Adrenal gland (tissue), 12 donors: ENCODE data around the gene GRM4. TPM values are rescaled to one million over a fixed set of nuclear protein-coding genes. Genes with fewer than 3 reads are reported as not detected.

Source experiments
- DNase-seq, 7 donors: peaks; one replicate each; pipeline ENCODE4 v3.0.0-alpha.2; 2019 to 2020
- H3K27ac ChIP-seq, 5 donors: fragments of 200-600 bp; sonication (generic) in 4 of 5; 1 replicate in 3 of 5; 2 replicates in 2 of 5; pipeline versions ENCODE4 v1.5.1 to v1.8.0; 2016 to 2020; ENCODE audit warnings: mild to moderate bottlenecking in 1 of 5
- H3K27me3 ChIP-seq: fragments of 200-600 bp; 2 replicates; pipeline ENCODE4 v1.8.0; 2021
- H3K36me3 ChIP-seq, 2 donors: fragments of 200-600 bp; replicated peaks in 1 of 2; 1 replicate in 1 of 2; 2 replicates in 1 of 2; pipeline versions ENCODE4 v1.5.1 to v1.8.0; 2018 to 2022
- H3K4me1 ChIP-seq, 2 donors: fragments of 200-600 bp; replicated peaks in 1 of 2; 1 replicate in 1 of 2; 2 replicates in 1 of 2; pipeline versions ENCODE4 v1.5.1 to v1.8.0; 2018 to 2021
- H3K4me3 ChIP-seq, 4 donors: fragments of 200-600 bp; sonication (generic) in 3 of 4; one replicate each; pipeline ENCODE4 v1.5.1; 2016 to 2018
- H3K9me3 ChIP-seq, 3 donors: fragments of 200-600 bp; sonication (generic) in 1 of 3; replicated peaks in 1 of 3; 1 replicate in 2 of 3; 2 replicates in 1 of 3; pipeline versions ENCODE4 v1.5.1 to v1.8.0; 2016 to 2021
- CTCF ChIP-seq, 6 experiments: fragments of 450-650 bp in 4 of 6; fragments of 200-600 bp in 2 of 6; sonication (generic) in 1 of 6; IDR thresholded peaks; 1 replicate in 5 of 6; 2 replicates in 1 of 6; pipeline versions ENCODE4 v1.5.1 to v1.8.0; 2016 to 2021; ENCODE audit warnings: antibody characterized with exemption in 6 of 6, mild to moderate bottlenecking in 2 of 6, moderate library complexity in 1 of 6
- POLR2A ChIP-seq, 2 donors: fragments of 450-650 bp; IDR thresholded peaks; one replicate each; pipeline ENCODE4 v1.6.1; 2017; ENCODE audit warnings: antibody characterized with exemption in 2 of 2, mild to moderate bottlenecking in 2 of 2, moderate library complexity in 1 of 2
- WGBS, 4 donors: extraction: QIAGEN DNeasy Blood & Tissue Kit in 2 of 4; methylation state at CpG; one replicate each; pipeline versions ENCODE4 v1.1.5 to v1.1.7; 2013 to 2017; 5-methylcytosine and 5-hydroxymethylcytosine counted together
- intact Hi-C, 2 donors: fragments of 100-400 bp; cut with DNase I; formaldehyde crosslinking; loops; one replicate each; pipeline versions ENCODE4 v1.14.1 to v1.15.0; 2022 to 2023
- polyA plus RNA-seq, 3 donors: library from polyadenylated mRNA; stranded (reverse); fragments of 200-250 nt in 2 of 3; fragments of 350-450 nt in 1 of 3; fragmentation: Illumina TruSeq in 1 of 3; extraction: RNeasy Lipid Tissue Mini Kit (QIAGEN cat#74804) in 1 of 3; gene quantifications; one replicate each; pipeline ENCODE4 v1.2.3, GENCODE V29; 2013 to 2014
- total RNA-seq, 9 donors: library from RNA; depleted of rRNA in 4 of 9; stranded (reverse); fragments of >200 nt in 4 of 9; fragments of 120-200 nt in 1 of 9; fragmentation: NEBNext Ultra II Directional in 1 of 9; extraction: Animal tissue kit (Norgen Biotek cat#: 25700) in 1 of 9; gene quantifications; one replicate each; pipeline versions ENCODE4 v1.1.0 to v1.2.4, GENCODE V29; 2013 to 2023
- donor health status: healthy with polysubstance abuse.
- donor health status: Bipolar disorder and iron deficiency.
- donor health status: DM: yes; HTN: yes; CAD: no.
- donor health status: DM: no; HTN: no; CAD: no.
- donor health status: DM: no; HTN: no; CAD: no.
- donor health status: DM: yes; HTN: yes; CAD: no.

Gene GRM4
- total and polyA plus RNA-seq, 12 donors, result 0.06 TPM; not detected in 11

GRCh38 chr6:34092631-34093030 is 53.3 kb downstream of the GRM4 start:
- TF ChIP-seq CTCF (IDR thresholded peaks at IDR 0.05) (no peak), POLR2A (IDR thresholded peaks at IDR 0.05) (no peak)
- H3K9me3 ChIP-seq, result no peaks in the 10 kb centered on the region
- H3K27me3 ChIP-seq, result no peaks in the 10 kb centered on the region
- intact Hi-C loops, result no loop called here
- DNase-seq, result no peak
- no peaks in the 10 kb centered on the region for H3K36me3 ChIP-seq
- no peak overlapping the region for H3K27ac ChIP-seq
- no peaks in the 10 kb centered on the region for H3K4me1 ChIP-seq
- no peak overlapping the region for H3K4me3 ChIP-seq
- 82 to 91% (median 89%) methylated on average over 9 to 10 of the region's 10 CpGs for WGBS, 4 donors

GRCh38 chr6:34090935-34091334 is 55.0 kb downstream of the GRM4 start:
- H3K9me3 ChIP-seq, result no peaks in the 10 kb centered on the region
- no peak for TF ChIP-seq POLR2A (IDR thresholded peaks at IDR 0.05)
- TF ChIP-seq CTCF (IDR thresholded peaks at IDR 0.05), result no peak

GRCh38 chr6:34090529-34090928 is 55.4 kb downstream of the GRM4 start:
- Histone ChIP-seq H3K27me3 (no peaks in the 10 kb centered on the region), H3K4me1 (no peaks in the 10 kb centered on the region), H3K27ac (no peak overlapping the region), H3K4me3 (no peak overlapping the region), H3K9me3 (no peaks in the 10 kb centered on the region), H3K36me3 (no peaks in the 10 kb centered on the region)
- intact Hi-C loops, result no loop called here
- no peak for DNase-seq
- WGBS, 4 donors, result 45 to 73% (median 61%) methylated on average over 5 to 9 of the region's 9 CpGs
- TF ChIP-seq CTCF (IDR thresholded peaks at IDR 0.05), result no peak

More at GRCh38 chr6:34090935-34091334, 55.0 kb downstream of the GRM4 start:
- no peak overlapping the region for H3K27ac ChIP-seq
- H3K36me3 ChIP-seq, result no peaks in the 10 kb centered on the region
- no peak for DNase-seq
- H3K4me1 ChIP-seq, result no peaks in the 10 kb centered on the region
- intact Hi-C loops, result no loop called here
- H3K4me3 ChIP-seq, result no peak overlapping the region
- WGBS, 4 donors, result 68 to 96% (median 78%) methylated on average over 2 to 5 of the region's 5 CpGs
- H3K27me3 ChIP-seq, result no peaks in the 10 kb centered on the region

GRCh38 chr6:34086558-34086957 is 59.3 kb downstream of the GRM4 start:
- intact Hi-C loops, result no loop called here
- Histone ChIP-seq H3K9me3 (no peaks in the 10 kb centered on the region), H3K36me3 (no peaks in the 10 kb centered on the region), H3K4me1 (no peaks in the 10 kb centered on the region), H3K27ac (no peak overlapping the region), H3K4me3 (no peak overlapping the region), H3K27me3 (no peaks in the 10 kb centered on the region)
- no peak for DNase-seq
- TF ChIP-seq POLR2A (IDR thresholded peaks at IDR 0.05) (no peak), CTCF (IDR thresholded peaks at IDR 0.05) (no peak)
- WGBS, 4 donors, result 83 to 93% (median 89%) methylated on average over 2 of the region's 2 CpGs
